Mucosa of descending colon (tissue), 3 donors: ENCODE data around the gene DYRK1A. TPM values are rescaled to one million over a fixed set of nuclear protein-coding genes. Genes with fewer than 3 reads are reported as not detected.

Source experiments
- ATAC-seq: fragments of 200-7000 bp; cut with Tn5 transposase; one replicate; pipeline ENCODE4 v1.9.1; 2020; ENCODE audit warnings: mild to moderate bottlenecking, moderate library complexity
- DNase-seq, 3 donors: peaks; one replicate each; pipeline ENCODE4 v3.0.0-alpha.2; 2020
- H3K36me3 ChIP-seq: fragments of 200-600 bp; one replicate; pipeline ENCODE4 v1.8.0; 2021; ENCODE audit warnings: low read depth, mild to moderate bottlenecking
- H3K4me1 ChIP-seq: fragments of 200-600 bp; one replicate; pipeline ENCODE4 v1.8.0; 2021; ENCODE audit warnings: low read depth, mild to moderate bottlenecking
- H3K4me3 ChIP-seq: fragments of 200-600 bp; one replicate; pipeline ENCODE4 v1.8.0; 2021; ENCODE audit warnings: mild to moderate bottlenecking
- H3K9me3 ChIP-seq: fragments of 200-600 bp; one replicate; pipeline ENCODE4 v1.8.0; 2021; ENCODE audit warnings: mild to moderate bottlenecking
- CTCF ChIP-seq: fragments of 200-600 bp; IDR thresholded peaks from one replicate; pipeline ENCODE4 v1.8.0; 2022; ENCODE audit warnings: antibody characterized with exemption, mild to moderate bottlenecking
- intact Hi-C, 2 donors: fragments of 100-400 bp; cut with DNase I in 1 of 2; cut with micrococcal nuclease in 1 of 2; formaldehyde crosslinking; loops; one replicate each; pipeline versions ENCODE4 v1.11.0 to v1.11.1; 2022; cut with DNase I, micrococcal nuclease
- total RNA-seq, 3 donors: library from RNA; stranded (reverse); fragmentation: NEBNext Ultra II Directional in 2 of 3; extraction: Animal tissue kit (Norgen Biotek cat#: 25700) in 2 of 3; gene quantifications; one replicate each; pipeline versions ENCODE4 v1.2.1 to v1.2.4, GENCODE V29; 2021 to 2023
- donor health status: DM: no; HTN: no; CAD: no; lungs with moderate emphysema.
- donor health status: DM: no; HTN: no; CAD: no.
- donor health status: DM: no; HTN: yes; CAD: no.

Gene DYRK1A
- total RNA-seq, 3 donors from 2014 or later: 61.2 to 76.5 (median 72.7) TPM

- intact Hi-C loops: no loop called here
- Histone ChIP-seq H3K4me3 (no peak overlapping the region), H3K4me1 (peaks cover 22% of the 10 kb centered on the region), H3K36me3 (no peaks in the 10 kb centered on the region), H3K9me3 (no peaks in the 10 kb centered on the region)
- TF ChIP-seq CTCF: no peak
- ATAC-seq: peak; percentile 86
- peak in 1 of 3 donors; percentile 33 for DNase-seq
Measured at GRCh38 chr21:37463083-37463801, 96.7 kb downstream of the DYRK1A start.

GRCh38 chr21:37467082-37467481, 100.5 kb downstream of the DYRK1A start:
- Histone ChIP-seq H3K36me3 (no peaks in the 10 kb centered on the region), H3K4me3 (no peak overlapping the region), H3K4me1 (peaks cover 21% of the 10 kb centered on the region), H3K9me3 (no peaks in the 10 kb centered on the region)
- no peak for ATAC-seq
- no peak for DNase-seq
- no peak for TF ChIP-seq CTCF
- intact Hi-C loops: no loop called here

- Histone ChIP-seq H3K9me3 (no peaks in the 10 kb centered on the region), H3K4me3 (no peak overlapping the region), H3K36me3 (no peaks in the 10 kb centered on the region), H3K4me1 (peaks cover 8% of the 10 kb centered on the region)
- ATAC-seq (no peak), DNase-seq (no peak)
- no peak for TF ChIP-seq CTCF
- intact Hi-C loops: no loop called here
Measured at GRCh38 chr21:37468909-37469308, 102.3 kb downstream of the DYRK1A start.

GRCh38 chr21:37469441-37469840, 102.9 kb downstream of the DYRK1A start:
- Histone ChIP-seq H3K9me3 (no peaks in the 10 kb centered on the region), H3K36me3 (no peaks in the 10 kb centered on the region), H3K4me1 (peaks cover 8% of the 10 kb centered on the region), H3K4me3 (no peak overlapping the region)
- no peak for TF ChIP-seq CTCF
- intact Hi-C loops: no loop called here
- DNase-seq (no peak), ATAC-seq (no peak)

- intact Hi-C loops: no loop called here
- no peaks in the 10 kb centered on the region for H3K36me3 ChIP-seq
- H3K9me3 ChIP-seq: no peaks in the 10 kb centered on the region
- peaks cover 11% of the 10 kb centered on the region for H3K4me1 ChIP-seq
- no peak for ATAC-seq
- TF ChIP-seq CTCF: no peak
- no peak for DNase-seq
- no peak overlapping the region for H3K4me3 ChIP-seq
Measured at GRCh38 chr21:37472581-37472980, 106.0 kb downstream of the DYRK1A start.
